T-cell (primary cell): ENCODE results near the gene CCDC74B. TPM values are rescaled to one million over a fixed set of nuclear protein-coding genes. Genes with fewer than 3 reads are reported as not detected.
"Not testable (repeated sequence)": the region's sequence is repeated elsewhere in the genome, so short reads cannot be mapped to it uniquely, and the experiment has no call there.

Experiments
- ATAC-seq, 4 experiments: fragments of 200-7000 bp in 3 of 4; fragments of 150-1000 bp in 1 of 4; cut with Tn5 transposase; replicated peaks in 1 of 4; 1 replicate in 3 of 4; 2 replicates in 1 of 4; pipeline ENCODE4 v1.10.0; 2021; ENCODE audit warnings: moderate library complexity in 3 of 4, mild to moderate bottlenecking in 2 of 4, moderate number of reproducible peaks in 1 of 4
- CTCF ChIA-PET, 2 donors: fragments of 300-600 bp; sonication (Branson Sonifier 250); formaldehyde crosslinking; loops; one replicate each; lab custom pipeline; 2022; ENCODE audit warnings: antibody characterized with exemption in 2 of 2; lab: Charles Lee
- POLR2A ChIA-PET, 2 donors: fragments of 300-600 bp; sonication (Branson Sonifier 250); formaldehyde crosslinking; loops; one replicate each; lab custom pipeline; 2022; ENCODE audit warnings: antibody characterized with exemption in 2 of 2; lab: Charles Lee
- DNase-seq, 35 experiments: peaks; one replicate each; pipeline versions ENCODE4 v3.0.0 to v3.0.0-alpha.2; 2013 to 2023
- H3K27ac ChIP-seq: one replicate; pipeline ENCODE4 v1.5.1; 2013; ENCODE audit warnings: low read length
- H3K27me3 ChIP-seq, 2 experiments: replicated peaks in 1 of 2; 1 replicate in 1 of 2; 2 replicates in 1 of 2; pipeline versions ENCODE4 v1.6.1 to v1.7.0; 2013; ENCODE audit warnings: low read length in 1 of 2, mixed read lengths in 1 of 2; ENCODE audit not compliant: control insufficient read depth in 2 of 2, insufficient read depth in 2 of 2; ENCODE audit errors: extremely low read depth in 1 of 2
- H3K36me3 ChIP-seq, 2 donors: 1 replicate in 1 of 2; 2 replicates in 1 of 2; pipeline versions ENCODE4 v1.6.1 to v1.7.0; 2013; ENCODE audit warnings: low read length in 1 of 2; ENCODE audit not compliant: control insufficient read depth in 2 of 2, insufficient read depth in 1 of 2; ENCODE audit errors: extremely low read depth in 1 of 2
- H3K4me1 ChIP-seq, 2 experiments: 1 replicate in 1 of 2; 2 replicates in 1 of 2; pipeline versions ENCODE4 v1.6.1 to v1.7.0; 2013; ENCODE audit warnings: low read length in 2 of 2, mixed read lengths in 1 of 2; ENCODE audit not compliant: insufficient read depth in 2 of 2, control insufficient read depth in 1 of 2; ENCODE audit errors: extremely low read depth in 1 of 2
- H3K4me3 ChIP-seq, 2 donors: 1 replicate in 1 of 2; 2 replicates in 1 of 2; pipeline versions ENCODE4 v1.5.1 to v1.7.0; 2013; ENCODE audit warnings: mild to moderate bottlenecking in 2 of 2, low read length in 1 of 2, moderate library complexity in 1 of 2; ENCODE audit not compliant: control insufficient read depth in 1 of 2; ENCODE audit errors: extremely low read depth in 1 of 2
- H3K9me3 ChIP-seq: 2 replicates; pipeline ENCODE4 v1.7.0; 2013
- H3K27ac Mint-ChIP-seq, 2 donors: one replicate each; pipeline ENCODE4 v1.8.0; 2020 to 2021; ENCODE audit warnings: mild to moderate bottlenecking in 2 of 2, mixed read lengths in 2 of 2
- H3K27me3 Mint-ChIP-seq, 2 donors: one replicate each; pipeline ENCODE4 v1.8.0; 2021 to 2022; ENCODE audit warnings: mixed read lengths in 2 of 2
- H3K36me3 Mint-ChIP-seq: one replicate; pipeline ENCODE4 v1.8.0; 2021; ENCODE audit warnings: mixed read lengths
- H3K4me1 Mint-ChIP-seq, 3 donors: one replicate each; pipeline ENCODE4 v1.8.0; 2020 to 2022; ENCODE audit warnings: mixed read lengths in 3 of 3, mild to moderate bottlenecking in 1 of 3
- H3K4me3 Mint-ChIP-seq, 3 donors: one replicate each; pipeline ENCODE4 v1.8.0; 2020 to 2022; ENCODE audit warnings: mild to moderate bottlenecking in 3 of 3, mixed read lengths in 3 of 3, moderate library complexity in 3 of 3
- H3K9me3 Mint-ChIP-seq, 3 donors: one replicate each; pipeline ENCODE4 v1.8.0; 2020 to 2022; ENCODE audit warnings: mixed read lengths in 3 of 3
- WGBS: methylation state at CpG from one replicate; pipeline ENCODE4 v1.1.5; 2013; ENCODE audit warnings: missing lambda C conversion rate; ENCODE audit not compliant: insufficient coverage; 5-methylcytosine and 5-hydroxymethylcytosine counted together
- total RNA-seq, 35 experiments: library from RNA in 6 of 35; stranded (reverse) in 6 of 35; fragments of 120-200 nt in 1 of 35; gene quantifications; one replicate each; pipeline versions ENCODE4 v1.2.1 to v1.2.4 and lab custom pipeline; 2013 to 2026

Gene CCDC74B
- total RNA-seq, 5 donors from 2014 or later (not counting 1 experiment from before 2014, with no cell fraction given): 0.42 to 2.0 (median 0.78) TPM; not detected in 1

GRCh38 chr2:130157825-130158514 is 13.1 kb upstream of the CCDC74B start:
- H3K36me3 Mint-ChIP-seq: peaks cover 18% of the 10 kb centered on the region
- H3K36me3 ChIP-seq: peaks cover 2 to 12% of the 10 kb centered on the region in 2 donors
- ATAC-seq, H3K27ac ChIP-seq, H3K4me3 Mint-ChIP-seq, H3K9me3 Mint-ChIP-seq, CTCF ChIA-PET, H3K4me3 ChIP-seq, H3K27me3 ChIP-seq, H3K9me3 ChIP-seq, H3K27me3 Mint-ChIP-seq, POLR2A ChIA-PET, H3K4me1 ChIP-seq: not testable (repeated sequence)
- H3K27ac Mint-ChIP-seq: peak overlapping the region in 1 of 2 donors; percentile 36
- peak in 3 of 35 experiments; percentile 12 to 16 (median 15) for DNase-seq
- peaks cover 0 to 10% (median 2%) of the 10 kb centered on the region in 3 donors for H3K4me1 Mint-ChIP-seq
- WGBS: 23% methylated on average over 4 of the region's 13 CpGs

- Mint-ChIP-seq H3K4me1 (peaks cover 0 to 10% (median 2%) of the 10 kb centered on the region in 3 donors), H3K36me3 (peaks cover 19% of the 10 kb centered on the region)
- H3K27me3 Mint-ChIP-seq, H3K27ac ChIP-seq, H3K4me3 Mint-ChIP-seq, CTCF ChIA-PET, ATAC-seq, H3K4me3 ChIP-seq, DNase-seq, H3K27ac Mint-ChIP-seq, H3K27me3 ChIP-seq, POLR2A ChIA-PET, H3K4me1 ChIP-seq, H3K9me3 Mint-ChIP-seq, H3K9me3 ChIP-seq: not testable (repeated sequence)
- H3K36me3 ChIP-seq: peaks cover 2 to 12% of the 10 kb centered on the region in 2 donors
- WGBS: 68% methylated on average over 5 of the region's 12 CpGs
Measured at GRCh38 chr2:130157354-130157753, 12.4 kb upstream of the CCDC74B start.

GRCh38 chr2:130156624-130157004 is 11.7 kb upstream of the CCDC74B start:
- H3K27ac Mint-ChIP-seq: no peak overlapping the region
- CTCF ChIA-PET: no interaction called here

GRCh38 chr2:130155956-130156623 is 11.2 kb upstream of the CCDC74B start:
- H3K36me3 ChIP-seq: peaks cover 2 to 17% of the 10 kb centered on the region in 2 donors
- CTCF ChIA-PET, H3K27me3 ChIP-seq, H3K4me3 ChIP-seq, H3K9me3 Mint-ChIP-seq, H3K4me3 Mint-ChIP-seq, H3K27me3 Mint-ChIP-seq, H3K27ac Mint-ChIP-seq, POLR2A ChIA-PET, H3K27ac ChIP-seq, H3K9me3 ChIP-seq, H3K4me1 ChIP-seq: not testable (repeated sequence)
- WGBS: 98% methylated on average over 10 of the region's 16 CpGs
- DNase-seq (peak in 3 of 35 experiments; percentile 6 to 26 (median 8)), ATAC-seq (peak in 2 of 4 experiments; percentile 21 to 36)
- H3K36me3 Mint-ChIP-seq: peaks cover 19% of the 10 kb centered on the region
- H3K4me1 Mint-ChIP-seq: peaks cover 0 to 10% (median 2%) of the 10 kb centered on the region in 3 donors

More at GRCh38 chr2:130156624-130157004, 11.7 kb upstream of the CCDC74B start:
- POLR2A ChIA-PET: no interaction called here
- H3K27me3 ChIP-seq: no peaks in the 10 kb centered on the region
- no peak overlapping the region for H3K27ac ChIP-seq
- ATAC-seq (no peak), DNase-seq (no peak)
- Mint-ChIP-seq H3K9me3 (no peaks in the 10 kb centered on the region), H3K36me3 (peaks cover 19% of the 10 kb centered on the region), H3K27me3 (no peaks in the 10 kb centered on the region), H3K4me1 (peaks cover 0 to 10% (median 2%) of the 10 kb centered on the region in 3 donors), H3K4me3 (no peak overlapping the region)
- H3K36me3 ChIP-seq: peaks cover 2 to 17% of the 10 kb centered on the region in 2 donors
- 99% methylated on average over 5 of the region's 9 CpGs for WGBS
- H3K4me1 ChIP-seq: peaks cover 0 to 6% of the 10 kb centered on the region in 2 experiments
- no peaks in the 10 kb centered on the region for H3K9me3 ChIP-seq
- H3K4me3 ChIP-seq: no peak overlapping the region

GRCh38 chr2:130154773-130155765 is 10.2 kb upstream of the CCDC74B start:
- Histone ChIP-seq H3K4me1 (peaks cover 0 to 6% of the 10 kb centered on the region in 2 experiments), H3K36me3 (peaks cover 2 to 17% of the 10 kb centered on the region in 2 donors), H3K4me3 (no peak overlapping the region), H3K27me3 (no peaks in the 10 kb centered on the region), H3K27ac (no peak overlapping the region), H3K9me3 (no peaks in the 10 kb centered on the region)
- Mint-ChIP-seq H3K27ac (no peak overlapping the region), H3K4me3 (no peak overlapping the region), H3K9me3 (no peaks in the 10 kb centered on the region), H3K36me3 (peaks cover 15% of the 10 kb centered on the region), H3K27me3 (no peaks in the 10 kb centered on the region), H3K4me1 (peaks cover 0 to 8% (median 2%) of the 10 kb centered on the region in 3 donors)
- ChIA-PET CTCF (no interaction called here), POLR2A (no interaction called here)
- DNase-seq: no peak
- 98% methylated on average over 26 of the region's 29 CpGs for WGBS
- ATAC-seq: no peak

GRCh38 chr2:130154423-130154770 is 9.5 kb upstream of the CCDC74B start:
- not testable (repeated sequence) for H3K27ac ChIP-seq, H3K4me1 Mint-ChIP-seq, ATAC-seq

More at GRCh38 chr2:130154423-130154770, 9.5 kb upstream of the CCDC74B start:
- H3K4me3 ChIP-seq, H3K27me3 Mint-ChIP-seq, CTCF ChIA-PET, H3K9me3 ChIP-seq, H3K4me3 Mint-ChIP-seq, POLR2A ChIA-PET, DNase-seq, H3K9me3 Mint-ChIP-seq, H3K27me3 ChIP-seq, H3K4me1 ChIP-seq, H3K27ac Mint-ChIP-seq: not testable (repeated sequence)
- peaks cover 15% of the 10 kb centered on the region for H3K36me3 Mint-ChIP-seq
- peaks cover 0 to 17% of the 10 kb centered on the region in 2 donors for H3K36me3 ChIP-seq
- WGBS: 96% methylated on average over 4 of the region's 8 CpGs
